HG02970 (cell line): ENCODE measurements around the gene GPC1.

ENCODE experiments used
- ATAC-seq: cut with Tn5 transposase; IDR thresholded peaks from one replicate; pipeline ENCODE4 v1.9.1; 2021; ENCODE audit warnings: mild to moderate bottlenecking, moderate library complexity, moderate number of reproducible peaks; ENCODE audit not compliant: unreplicated experiment, low FRiP score

Gene GPC1

GRCh38 chr2:240396623-240397541 lies 38.6 kb upstream of the GPC1 start:
- ATAC-seq = no peak

GRCh38 chr2:240397542-240397916 lies 37.9 kb upstream of the GPC1 start:
- no peak for ATAC-seq

DNA sequence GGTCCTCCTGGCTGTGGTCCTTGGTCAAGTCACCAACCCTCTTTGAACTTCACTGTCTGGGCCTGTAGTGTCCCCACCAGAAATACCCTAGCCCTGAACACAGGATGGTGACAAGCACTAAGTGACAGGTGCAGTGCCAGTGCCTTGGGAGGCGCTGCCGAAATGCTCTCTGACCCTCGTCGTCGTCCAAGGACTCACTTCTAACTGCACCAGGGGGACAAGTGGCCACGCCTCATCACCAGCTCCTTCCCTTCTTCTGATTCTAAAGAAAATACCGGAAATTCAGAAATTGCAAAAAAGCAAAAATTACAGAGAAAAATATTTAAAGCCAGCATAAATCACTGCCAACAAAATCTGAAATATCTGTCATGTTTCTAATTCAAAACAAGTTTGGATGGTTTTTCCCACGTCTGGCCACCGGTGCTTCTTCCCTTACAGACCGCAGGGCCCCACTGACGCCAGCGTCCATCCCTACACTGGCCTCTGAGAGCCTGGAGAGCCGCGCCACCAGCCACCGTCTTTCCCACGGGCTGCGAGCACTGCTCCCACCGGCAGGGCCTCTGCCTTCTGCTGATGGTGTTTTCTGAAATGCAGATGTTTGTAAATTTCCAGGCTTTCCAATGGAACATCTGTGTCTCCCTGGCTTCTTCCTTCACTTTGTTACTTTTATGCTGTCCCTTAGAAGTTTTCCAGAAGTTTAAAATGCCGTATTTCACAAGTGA lies 37.4 kb upstream of the GPC1 start:
- no peak for ATAC-seq

DNA sequence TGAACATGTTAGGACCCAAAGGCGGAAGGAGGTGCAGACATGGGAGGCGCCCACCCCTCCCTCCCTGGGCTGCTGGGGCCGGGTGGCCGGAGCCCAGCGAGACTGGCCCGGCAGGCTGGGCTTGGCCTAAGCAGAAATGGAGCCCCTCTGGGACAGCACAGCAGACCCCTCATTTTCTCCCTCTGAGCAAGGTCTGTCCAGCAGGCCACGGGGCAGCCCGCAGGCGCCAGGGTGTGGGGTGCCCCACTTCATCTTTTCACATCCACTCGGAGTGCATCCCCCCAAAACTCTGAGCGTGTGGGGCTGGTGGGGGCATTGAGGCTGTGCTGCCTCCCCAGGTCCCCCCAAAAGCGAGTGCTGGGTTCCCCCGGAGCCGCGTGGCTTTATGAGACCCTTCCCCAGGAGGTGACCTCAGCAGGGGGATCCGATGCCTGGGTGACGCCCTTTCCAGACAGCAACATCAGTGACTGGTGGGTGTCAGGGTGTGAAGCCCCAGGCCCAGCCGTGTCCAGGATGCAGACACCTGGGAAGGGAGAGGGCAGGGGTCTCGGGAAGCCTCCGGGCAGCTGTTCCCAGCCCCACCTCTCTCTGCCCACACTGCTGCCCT lies 36.7 kb upstream of the GPC1 start:
- ATAC-seq = no peak

- no peak for ATAC-seq
Observed at GRCh38 chr2:240399419-240400324, 35.8 kb upstream of the GPC1 start.

DNA sequence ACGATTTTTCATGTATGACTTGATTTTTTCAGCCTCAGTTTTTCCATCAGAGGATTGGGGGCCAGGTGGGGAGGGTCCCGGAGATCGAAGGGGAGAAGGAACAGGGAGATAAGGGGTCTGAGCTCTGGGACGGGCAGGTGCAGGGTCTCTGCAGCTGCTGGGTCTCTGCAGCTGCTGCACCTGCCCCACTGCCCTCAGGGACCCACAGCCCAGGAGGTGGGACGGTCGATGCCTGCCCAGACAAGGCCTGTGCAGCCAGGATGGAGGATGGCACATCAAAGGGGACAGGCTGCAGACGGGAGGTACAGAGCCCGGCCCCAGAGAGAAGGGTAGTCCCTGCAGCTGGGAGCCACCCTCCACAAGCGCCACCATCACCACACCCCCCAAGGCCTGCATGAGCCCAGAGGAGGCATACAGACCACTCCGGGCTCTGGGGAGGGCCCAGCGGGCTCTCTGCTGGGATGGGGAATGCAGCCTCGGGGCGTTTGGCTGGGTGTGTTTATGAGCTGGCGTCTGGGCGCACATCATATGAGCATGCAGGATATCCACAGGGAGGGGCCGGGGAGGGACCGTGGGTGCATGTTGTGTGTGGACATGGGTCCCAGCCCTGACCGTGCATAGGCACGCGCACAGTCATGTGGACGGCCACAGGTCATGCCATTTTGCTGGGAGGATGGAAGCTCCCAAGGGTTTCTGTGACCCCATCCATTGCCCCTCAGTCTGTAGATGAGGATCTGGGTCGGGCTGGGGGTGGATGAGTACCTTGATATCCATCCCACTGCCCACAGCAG lies 34.9 kb upstream of the GPC1 start:
- no peak for ATAC-seq

DNA sequence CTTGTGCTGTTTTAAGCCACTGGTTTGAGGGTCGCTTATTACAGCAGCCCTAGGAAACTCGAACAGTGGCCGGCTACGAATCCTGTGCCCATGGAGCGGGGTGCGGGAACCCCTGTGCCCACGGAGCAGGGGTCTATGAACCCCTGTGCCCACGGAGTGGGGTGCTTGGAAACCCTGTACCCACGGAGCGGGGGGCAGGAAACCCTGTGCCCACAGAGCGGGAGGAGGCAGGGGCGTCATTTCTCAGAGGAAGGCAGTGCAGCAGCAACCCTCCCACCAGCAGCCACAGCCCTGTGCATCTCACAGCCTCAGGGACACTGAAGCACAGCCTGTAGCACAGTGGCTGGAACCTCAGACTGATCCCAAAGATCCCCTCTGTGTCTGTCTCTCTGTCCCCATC lies 34.2 kb upstream of the GPC1 start:
- no peak for ATAC-seq

- ATAC-seq = no peak
Observed at GRCh38 chr2:240401781-240402551, 33.5 kb upstream of the GPC1 start.

GRCh38 chr2:240402566-240403272 lies 32.7 kb upstream of the GPC1 start:
- no peak for ATAC-seq

GRCh38 chr2:240403396-240404104 lies 31.9 kb upstream of the GPC1 start:
- no peak for ATAC-seq

DNA sequence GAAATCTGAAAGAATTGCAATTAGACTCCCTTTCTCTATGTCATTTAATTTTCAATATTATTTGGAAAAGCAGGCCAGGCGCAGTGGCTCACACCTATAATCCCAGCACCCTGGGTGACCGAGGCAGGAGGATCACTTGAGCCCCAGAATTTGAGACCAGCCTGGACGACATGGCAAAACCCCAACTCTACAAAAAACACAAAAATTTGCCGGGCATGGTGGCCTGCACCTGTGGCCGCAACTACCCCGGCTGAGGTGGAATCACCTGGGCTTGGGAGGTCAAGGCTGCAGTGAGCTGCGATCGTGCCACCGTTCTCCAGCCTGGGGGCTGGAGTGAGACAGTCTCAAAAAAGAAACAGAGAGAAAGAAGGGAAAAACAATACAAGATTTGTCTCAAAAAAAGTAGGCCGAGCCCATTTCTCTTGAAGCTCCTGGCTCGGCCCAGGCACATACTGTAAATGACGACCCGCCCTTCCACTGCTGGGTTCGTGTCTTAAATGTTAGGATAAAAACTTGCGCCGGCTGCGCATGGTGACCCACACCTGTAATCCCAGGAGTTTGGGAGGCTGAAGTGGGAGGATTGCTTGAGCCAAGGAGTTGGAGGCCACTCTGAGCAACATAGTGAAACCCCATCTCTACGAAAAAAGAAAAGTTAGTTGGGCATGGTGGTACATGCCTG lies 31.1 kb upstream of the GPC1 start:
- no peak for ATAC-seq

GRCh38 chr2:240405133-240405532 lies 30.3 kb upstream of the GPC1 start:
- no peak for ATAC-seq

DNA sequence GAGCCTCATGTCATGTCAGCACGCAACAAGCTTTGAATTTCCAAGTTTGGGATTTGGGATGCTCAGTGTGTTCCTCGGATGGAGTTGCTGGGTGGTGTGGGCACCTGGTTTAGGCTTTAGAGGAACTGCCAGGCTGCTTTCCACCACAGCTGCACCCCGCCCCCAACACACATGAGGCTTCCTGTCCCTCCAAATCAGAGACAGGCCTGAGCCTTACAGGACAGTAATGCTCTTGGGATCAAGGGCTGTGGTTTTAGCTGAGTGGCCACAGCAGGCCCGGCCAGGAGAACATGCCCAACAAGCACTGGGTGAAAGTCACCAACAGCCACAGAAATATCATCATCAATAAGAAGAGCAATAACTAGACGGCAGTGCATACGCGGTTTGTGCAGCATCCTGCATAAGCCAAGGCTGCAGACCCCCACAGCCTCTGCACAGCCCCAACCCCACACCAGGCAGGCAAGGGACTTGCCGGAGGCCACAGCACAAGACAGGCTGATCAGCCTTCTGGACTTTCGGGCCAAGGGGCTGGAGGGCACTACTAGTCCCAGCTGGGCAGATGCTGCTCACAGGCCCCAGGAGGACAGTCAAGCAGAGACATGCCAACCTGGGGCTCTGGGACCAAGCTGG lies 29.7 kb upstream of the GPC1 start:
- no peak for ATAC-seq

- no peak for ATAC-seq
Observed at GRCh38 chr2:240407090-240407489, 28.4 kb upstream of the GPC1 start.

DNA sequence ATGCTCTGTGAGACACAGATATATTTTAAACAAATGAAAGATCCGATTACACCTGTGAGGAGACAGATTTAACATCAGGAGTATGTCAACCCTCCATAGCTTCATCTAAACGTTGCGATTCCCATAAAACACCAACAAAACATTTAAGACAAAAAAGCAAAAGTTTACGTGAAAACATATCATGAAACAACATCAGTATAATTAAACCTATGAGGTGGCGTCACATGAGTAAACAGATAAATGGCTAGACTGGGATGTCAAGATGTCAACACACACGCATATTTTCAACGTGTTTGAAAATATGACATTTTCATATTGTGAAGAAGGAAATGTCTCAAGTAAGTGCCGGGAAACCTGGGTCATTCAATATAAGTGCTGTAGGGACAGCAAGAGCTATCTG lies 25.5 kb upstream of the GPC1 start:
- ATAC-seq = no peak

DNA sequence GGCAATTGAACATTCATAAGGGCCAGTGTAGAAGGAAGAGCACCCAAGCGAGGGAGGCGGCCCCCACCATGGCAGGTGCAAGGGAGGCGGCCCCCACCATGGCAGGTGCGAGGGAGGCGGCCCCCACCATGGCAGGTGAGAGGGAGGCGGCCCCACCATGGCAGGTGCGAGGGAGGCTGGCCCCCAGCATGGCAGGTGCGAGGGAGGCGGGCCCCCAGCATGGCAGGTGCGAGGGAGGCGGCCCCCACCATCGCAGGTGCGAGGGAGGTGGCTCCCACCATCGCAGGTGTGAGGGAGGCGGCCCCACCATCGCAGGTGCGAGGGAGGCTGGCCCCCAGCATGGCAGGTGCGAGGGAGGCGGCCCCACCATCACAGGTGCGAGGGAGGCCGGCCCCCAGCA lies 24.7 kb upstream of the GPC1 start:
- ATAC-seq = no peak
